Colonic mucosa (tissue), 4 donors: ENCODE data around the gene TAX1BP1. TPM values are rescaled to one million over a fixed set of nuclear protein-coding genes. Genes with fewer than 3 reads are reported as not detected.

ENCODE experiments used
- DNase-seq: peaks from one replicate; pipeline ENCODE4 v3.0.0-alpha.2; 2020
- H3K27ac ChIP-seq: fragments of 200-600 bp; one replicate; pipeline ENCODE4 v1.8.0; 2021
- H3K27me3 ChIP-seq: fragments of 200-600 bp; one replicate; pipeline ENCODE4 v1.8.0; 2021
- H3K36me3 ChIP-seq: fragments of 200-600 bp; one replicate; pipeline ENCODE4 v1.8.0; 2021
- H3K4me1 ChIP-seq: fragments of 200-600 bp; one replicate; pipeline ENCODE4 v1.8.0; 2021; ENCODE audit warnings: mild to moderate bottlenecking
- H3K4me3 ChIP-seq: fragments of 200-600 bp; one replicate; pipeline ENCODE4 v1.8.0; 2021
- H3K9ac ChIP-seq, 2 donors: one replicate each; pipeline ENCODE4 v1.7.0; 2013; ENCODE audit warnings: control low read depth in 2 of 2, low read depth in 2 of 2, low read length in 2 of 2
- H3K9me3 ChIP-seq: fragments of 200-600 bp; one replicate; pipeline ENCODE4 v1.8.0; 2021
- CTCF ChIP-seq: fragments of 200-600 bp; IDR thresholded peaks from one replicate; pipeline ENCODE4 v1.8.0; 2022; ENCODE audit warnings: antibody characterized with exemption, mild to moderate bottlenecking
- intact Hi-C: fragments of 100-400 bp; cut with DNase I; formaldehyde crosslinking; loops from one replicate; pipeline ENCODE4 v1.14.1; 2022
- total RNA-seq, 2 donors: library from RNA; stranded (reverse); fragmentation: NEBNext Ultra II Directional in 1 of 2; extraction: Animal tissue kit (Norgen Biotek cat#: 25700) in 1 of 2; gene quantifications; one replicate each; pipeline ENCODE4 v1.2.1, GENCODE V29; 2021
- donor health status: healthy.
- donor health status: DM: no; HTN: no; CAD: no.
- donor health status: DM: no; HTN: no; CAD: no.

Gene TAX1BP1
- total RNA-seq, 2 donors from 2014 or later, result 96.6 to 156 TPM

GRCh38 chr7:27699751-27700150, 40.2 kb upstream of the TAX1BP1 start:
- Histone ChIP-seq H3K27ac (no peak overlapping the region), H3K9ac (no peak overlapping the region), H3K9me3 (no peaks in the 10 kb centered on the region), H3K4me3 (no peak overlapping the region), H3K4me1 (peaks cover 3% of the 10 kb centered on the region), H3K27me3 (no peaks in the 10 kb centered on the region), H3K36me3 (no peaks in the 10 kb centered on the region)
- no peak for TF ChIP-seq CTCF
- no peak for DNase-seq
- intact Hi-C loops, result no loop called here

- Histone ChIP-seq H3K36me3 (no peaks in the 10 kb centered on the region), H3K9me3 (no peaks in the 10 kb centered on the region), H3K4me3 (no peak overlapping the region), H3K9ac (no peak overlapping the region), H3K4me1 (peaks cover 3% of the 10 kb centered on the region), H3K27me3 (no peaks in the 10 kb centered on the region), H3K27ac (no peak overlapping the region)
- no peak for TF ChIP-seq CTCF
- no peak for DNase-seq
- intact Hi-C loops, result no loop called here
Measured at GRCh38 chr7:27700501-27700900, 39.5 kb upstream of the TAX1BP1 start.

GRCh38 chr7:27703181-27703580, 36.8 kb upstream of the TAX1BP1 start:
- intact Hi-C loops, result no loop called here
- no peaks in the 10 kb centered on the region for H3K36me3 ChIP-seq
- no peak overlapping the region for H3K27ac ChIP-seq
- no peaks in the 10 kb centered on the region for H3K27me3 ChIP-seq
- no peaks in the 10 kb centered on the region for H3K4me1 ChIP-seq
- H3K4me3 ChIP-seq, result no peak overlapping the region
- H3K9me3 ChIP-seq, result no peaks in the 10 kb centered on the region
- no peak overlapping the region for H3K9ac ChIP-seq
- no peak for DNase-seq
- no peak for TF ChIP-seq CTCF

GRCh38 chr7:27704422-27705199, 35.4 kb upstream of the TAX1BP1 start:
- H3K4me1 ChIP-seq, result no peaks in the 10 kb centered on the region
- no peaks in the 10 kb centered on the region for H3K9me3 ChIP-seq
- no peak overlapping the region for H3K27ac ChIP-seq
- intact Hi-C loops, result no loop called here
- no peak overlapping the region for H3K9ac ChIP-seq
- H3K4me3 ChIP-seq, result no peak overlapping the region
- TF ChIP-seq CTCF, result no peak
- H3K27me3 ChIP-seq, result no peaks in the 10 kb centered on the region
- H3K36me3 ChIP-seq, result no peaks in the 10 kb centered on the region
- no peak for DNase-seq

DNA sequence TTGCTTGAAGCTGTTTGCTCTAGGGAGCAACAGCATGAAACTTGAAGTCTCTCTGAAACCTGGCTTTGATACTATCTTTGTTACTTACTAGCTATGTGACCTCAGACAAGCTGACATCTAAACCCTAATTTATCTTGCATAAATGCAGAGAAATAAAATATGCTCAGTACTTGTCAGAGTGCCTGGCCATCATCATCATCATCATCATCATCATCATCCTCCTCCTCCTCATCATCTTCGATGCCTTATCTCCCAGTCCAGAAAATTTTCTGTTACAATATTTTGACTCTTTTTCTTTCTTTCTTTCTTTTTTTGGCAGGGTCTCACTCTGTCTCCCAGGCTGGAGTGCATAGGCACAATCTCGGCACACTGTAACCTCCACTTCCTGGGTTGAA, 34.8 kb upstream of the TAX1BP1 start:
- TF ChIP-seq CTCF, result no peak
- Histone ChIP-seq H3K4me3 (no peak overlapping the region), H3K9ac (no peak overlapping the region), H3K4me1 (no peaks in the 10 kb centered on the region), H3K9me3 (no peaks in the 10 kb centered on the region), H3K27ac (no peak overlapping the region), H3K27me3 (no peaks in the 10 kb centered on the region), H3K36me3 (no peaks in the 10 kb centered on the region)
- DNase-seq, result no peak
- intact Hi-C loops, result no loop called here
